HCT116 (cell line): Measurements from ENCODE around the gene HIBADH.

ENCODE experiments used
- ELF1 ChIP-seq: IDR thresholded peaks from 2 replicates; pipeline ENCODE4 v1.6.1; 2012; ENCODE audit warnings: low read depth, borderline replicate concordance
- EZH2 ChIP-seq: fragments of 200-600 bp; sonication (generic); IDR thresholded peaks from 2 replicates; pipeline ENCODE4 v1.6.1; 2017; ENCODE audit warnings: antibody characterized with exemption, mixed run types
- EZH2phosphoT487 ChIP-seq: fragments of 200-600 bp; IDR thresholded peaks from 2 replicates; pipeline ENCODE4 v1.6.1; 2018; ENCODE audit warnings: antibody characterized with exemption, borderline replicate concordance
- FOSL1 ChIP-seq: IDR thresholded peaks from 2 replicates; pipeline ENCODE4 v1.6.1; 2012; ENCODE audit warnings: low read depth
- POLR2A ChIP-seq: IDR thresholded peaks from 2 replicates; pipeline ENCODE4 v1.7.0; 2011; ENCODE audit warnings: borderline replicate concordance; ENCODE audit not compliant: insufficient read depth, insufficient read length; ENCODE audit errors: extremely low read depth
- POLR2AphosphoS5 ChIP-seq: IDR thresholded peaks from 2 replicates; pipeline ENCODE4 v1.6.1; 2011; ENCODE audit warnings: mild to moderate bottlenecking, low read depth, low read length, moderate library complexity
- SIN3A ChIP-seq: IDR thresholded peaks from 2 replicates; pipeline ENCODE4 v1.6.1; 2012; ENCODE audit warnings: low read depth
- TCF7L2 ChIP-seq: IDR thresholded peaks from 2 replicates; pipeline ENCODE4 v1.7.0; 2011; ENCODE audit warnings: borderline replicate concordance, inconsistent platforms; ENCODE audit not compliant: insufficient read depth, insufficient read length; ENCODE audit errors: extremely low read depth
- YY1 ChIP-seq: IDR thresholded peaks from 2 replicates; pipeline ENCODE4 v1.6.1; 2011; ENCODE audit warnings: low read length, low read depth, moderate library complexity, mild to moderate bottlenecking; ENCODE audit not compliant: insufficient replicate concordance; ENCODE audit errors: extremely low read depth
- TF ChIP-seq, protein P1 (sequence below), 3 experiments: fragments of 200-600 bp in 1 of 3; sonication (generic) in 1 of 3; IDR thresholded peaks in 2 of 3; conservative IDR thresholded peaks in 1 of 3; 2 replicates each; pipeline ENCODE4 v1.5.1; 2012 to 2017; ENCODE audit warnings: low read depth in 2 of 3, low read length in 2 of 3, antibody characterized with exemption in 1 of 3, borderline replicate concordance in 1 of 3, control low read depth in 1 of 3, mild to moderate bottlenecking in 1 of 3, mixed read lengths in 1 of 3, mixed run types in 1 of 3, moderate library complexity in 1 of 3; ENCODE audit not compliant: insufficient read depth in 1 of 3
- TF ChIP-seq, protein P2 (sequence below): IDR thresholded peaks from 2 replicates; pipeline ENCODE4 v1.6.1; 2012

DNA sequence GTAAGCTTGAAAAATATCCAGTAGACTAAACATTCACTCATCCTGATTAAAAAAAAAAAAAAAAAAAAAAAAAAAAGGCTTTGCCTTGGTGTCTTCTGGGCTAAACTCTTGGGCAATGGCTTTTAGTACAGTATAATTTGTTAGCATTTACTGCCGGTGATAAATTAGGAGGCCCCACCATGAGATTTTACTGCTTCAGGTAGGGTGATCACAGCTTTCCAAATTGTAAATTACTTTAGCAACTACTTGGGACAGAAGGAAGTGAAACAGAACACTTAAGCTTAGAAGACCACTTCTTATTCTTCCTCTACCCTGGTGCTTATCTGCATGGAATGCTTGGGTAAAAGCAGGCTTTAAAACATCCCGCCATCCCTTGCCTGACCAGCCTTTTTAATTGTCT, 152.1 kb downstream of the HIBADH start:
- TF ChIP-seq SIN3A (no peak), ELF1 (no peak), POLR2AphosphoS5 (no peak), TCF7L2 (no peak), EZH2phosphoT487 (no peak), POLR2A (no peak), EZH2 (no peak), FOSL1 (no peak), YY1 (no peak)
- TF ChIP-seq, protein P1, sequence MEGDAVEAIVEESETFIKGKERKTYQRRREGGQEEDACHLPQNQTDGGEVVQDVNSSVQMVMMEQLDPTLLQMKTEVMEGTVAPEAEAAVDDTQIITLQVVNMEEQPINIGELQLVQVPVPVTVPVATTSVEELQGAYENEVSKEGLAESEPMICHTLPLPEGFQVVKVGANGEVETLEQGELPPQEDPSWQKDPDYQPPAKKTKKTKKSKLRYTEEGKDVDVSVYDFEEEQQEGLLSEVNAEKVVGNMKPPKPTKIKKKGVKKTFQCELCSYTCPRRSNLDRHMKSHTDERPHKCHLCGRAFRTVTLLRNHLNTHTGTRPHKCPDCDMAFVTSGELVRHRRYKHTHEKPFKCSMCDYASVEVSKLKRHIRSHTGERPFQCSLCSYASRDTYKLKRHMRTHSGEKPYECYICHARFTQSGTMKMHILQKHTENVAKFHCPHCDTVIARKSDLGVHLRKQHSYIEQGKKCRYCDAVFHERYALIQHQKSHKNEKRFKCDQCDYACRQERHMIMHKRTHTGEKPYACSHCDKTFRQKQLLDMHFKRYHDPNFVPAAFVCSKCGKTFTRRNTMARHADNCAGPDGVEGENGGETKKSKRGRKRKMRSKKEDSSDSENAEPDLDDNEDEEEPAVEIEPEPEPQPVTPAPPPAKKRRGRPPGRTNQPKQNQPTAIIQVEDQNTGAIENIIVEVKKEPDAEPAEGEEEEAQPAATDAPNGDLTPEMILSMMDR (IDR thresholded peaks at IDR 0.05 in 2 of 3, conservative IDR thresholded peaks at IDR 0.05 in 1 of 3; ENCODE audit: borderline replicate concordance in 1 of 3, insufficient read depth in 1 of 3, low read depth in 2 of 3, low read length in 2 of 3), result no peak
- TF ChIP-seq, protein P2, sequence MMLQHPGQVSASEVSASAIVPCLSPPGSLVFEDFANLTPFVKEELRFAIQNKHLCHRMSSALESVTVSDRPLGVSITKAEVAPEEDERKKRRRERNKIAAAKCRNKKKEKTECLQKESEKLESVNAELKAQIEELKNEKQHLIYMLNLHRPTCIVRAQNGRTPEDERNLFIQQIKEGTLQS, result no peak
